Common myeloid progenitor, CD34-positive (primary cell): Measurements from ENCODE around the gene PEAK1.

Source experiments
- CTCF ChIA-PET: fragments of 350-600 bp; sonication (Branson Sonifier 250); formaldehyde crosslinking; loops from one replicate; lab custom pipeline; 2021; ENCODE audit warnings: antibody characterized with exemption; lab: Charles Lee
- POLR2A ChIA-PET: fragments of 350-600 bp; sonication (Branson Sonifier 250); formaldehyde crosslinking; loops from one replicate; lab custom pipeline; 2021; ENCODE audit warnings: antibody characterized with exemption; lab: Charles Lee
- DNase-seq, 3 donors: peaks; one replicate each; pipeline versions ENCODE4 v3.0.0 to v3.0.0-alpha.2; 2013
- H3K27ac ChIP-seq, 2 experiments: 1 replicate in 1 of 2; 2 replicates in 1 of 2; pipeline ENCODE4 v1.7.0; 2013; ENCODE audit warnings: inconsistent platforms in 2 of 2, low read length in 2 of 2, mild to moderate bottlenecking in 2 of 2, low read depth in 1 of 2, moderate library complexity in 1 of 2; ENCODE audit not compliant: severe bottlenecking in 2 of 2, insufficient read depth in 1 of 2, poor library complexity in 1 of 2
- H3K27me3 ChIP-seq, 5 experiments: replicated peaks in 2 of 5; 1 replicate in 3 of 5; 2 replicates in 2 of 5; pipeline versions ENCODE4 v1.6.1 to v1.7.0; 2013; ENCODE audit warnings: low read length in 4 of 5, mild to moderate bottlenecking in 2 of 5, moderate library complexity in 2 of 5, inconsistent platforms in 1 of 5; ENCODE audit not compliant: insufficient read depth in 5 of 5, control insufficient read depth in 4 of 5
- H3K36me3 ChIP-seq, 4 experiments: 1 replicate in 2 of 4; 2 replicates in 2 of 4; pipeline versions ENCODE4 v1.6.1 to v1.7.0; 2013; ENCODE audit warnings: low read length in 3 of 4, control low read depth in 1 of 4, mild to moderate bottlenecking in 1 of 4; ENCODE audit not compliant: control insufficient read depth in 4 of 4, insufficient read depth in 4 of 4
- H3K4me1 ChIP-seq, 4 experiments: 1 replicate in 3 of 4; 2 replicates in 1 of 4; pipeline versions ENCODE4 v1.6.1 to v1.7.1; 2013; ENCODE audit warnings: low read length in 3 of 4, mild to moderate bottlenecking in 3 of 4, control low read depth in 1 of 4, inconsistent platforms in 1 of 4, moderate library complexity in 1 of 4; ENCODE audit not compliant: control insufficient read depth in 4 of 4, insufficient read depth in 4 of 4; ENCODE audit errors: control extremely low read depth in 1 of 4
- H3K4me3 ChIP-seq, 7 experiments: 1 replicate in 4 of 7; 2 replicates in 3 of 7; pipeline versions ENCODE4 v1.5.1 to v1.7.0; 2013; ENCODE audit warnings: mild to moderate bottlenecking in 7 of 7, low read length in 6 of 7, moderate library complexity in 6 of 7, inconsistent platforms in 2 of 7, low read depth in 2 of 7, control low read depth in 1 of 7; ENCODE audit not compliant: insufficient read depth in 4 of 7, control insufficient read depth in 1 of 7; ENCODE audit errors: extremely low read depth in 1 of 7
- H3K9me3 ChIP-seq, 5 experiments: 1 replicate in 4 of 5; 2 replicates in 1 of 5; pipeline versions ENCODE4 v1.6.1 to v1.7.1; 2013; ENCODE audit warnings: low read length in 4 of 5, mild to moderate bottlenecking in 2 of 5, inconsistent platforms in 1 of 5, low read depth in 1 of 5, moderate library complexity in 1 of 5; ENCODE audit not compliant: control insufficient read depth in 4 of 5, insufficient read depth in 2 of 5; ENCODE audit errors: control extremely low read depth in 1 of 5
- WGBS: methylation state at CpG from one replicate; pipeline ENCODE4 v1.1.5; 2013; ENCODE audit not compliant: insufficient coverage; 5-methylcytosine and 5-hydroxymethylcytosine counted together

PEAK1 gene

DNA sequence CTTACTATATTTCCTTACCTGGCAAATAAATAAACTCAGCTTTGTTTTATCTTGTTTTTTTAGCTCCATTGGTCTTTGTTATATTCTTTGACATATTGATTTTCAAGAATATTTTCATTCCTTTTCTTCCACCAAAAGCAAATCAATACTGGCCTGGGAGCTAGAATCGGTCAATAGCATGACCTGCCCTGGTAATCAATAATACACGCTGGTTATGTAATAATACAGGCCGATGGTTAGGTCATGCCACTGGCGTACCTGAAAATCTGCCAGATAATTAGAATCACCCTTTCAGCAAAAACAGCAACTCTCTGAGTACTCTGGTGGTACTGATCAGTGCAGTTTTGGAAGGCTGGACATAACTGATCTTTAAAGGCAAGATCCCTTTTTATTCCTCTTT, 39.9 kb downstream of the PEAK1 start:
- Histone ChIP-seq H3K27me3 (no peaks in the 10 kb centered on the region), H3K9me3 (no peaks in the 10 kb centered on the region), H3K36me3 (no peaks in the 10 kb centered on the region), H3K27ac (no peak overlapping the region), H3K4me3 (no peak overlapping the region), H3K4me1 (peaks cover 0 to 3% (median 0%) of the 10 kb centered on the region in 4 experiments)
- CTCF ChIA-PET = no interaction called here
- POLR2A ChIA-PET = no interaction called here
- 98% methylated on average over 4 of the region's 4 CpGs for WGBS
- no peak for DNase-seq

DNA sequence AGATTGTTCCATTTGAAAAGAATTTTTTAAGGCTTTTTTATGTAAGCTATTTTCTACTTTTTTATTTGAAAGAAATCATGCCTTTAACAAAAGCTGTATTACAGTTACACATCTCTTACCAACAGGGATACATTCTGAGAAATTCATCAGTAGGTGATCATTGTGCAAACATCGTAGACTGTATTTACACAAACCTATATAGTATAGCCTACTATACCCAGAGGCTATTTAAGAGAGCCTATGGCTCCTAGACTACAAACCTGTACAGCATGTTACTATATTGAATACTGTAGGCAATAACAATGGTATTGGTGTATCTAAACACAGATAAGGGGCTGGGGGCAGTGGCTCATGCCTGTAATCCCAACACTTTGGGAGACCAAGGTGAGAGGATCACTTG, 43.1 kb downstream of the PEAK1 start:
- H3K4me1 ChIP-seq = no peaks in the 10 kb centered on the region
- no peaks in the 10 kb centered on the region for H3K9me3 ChIP-seq
- DNase-seq = no peak
- ChIA-PET POLR2A (no interaction called here), CTCF (no interaction called here)
- H3K4me3 ChIP-seq = no peak overlapping the region
- H3K27me3 ChIP-seq = no peaks in the 10 kb centered on the region
- H3K36me3 ChIP-seq = no peaks in the 10 kb centered on the region
- no CpG with 5 or more reads among the region's 1 CpG for WGBS
- H3K27ac ChIP-seq = no peak overlapping the region

DNA sequence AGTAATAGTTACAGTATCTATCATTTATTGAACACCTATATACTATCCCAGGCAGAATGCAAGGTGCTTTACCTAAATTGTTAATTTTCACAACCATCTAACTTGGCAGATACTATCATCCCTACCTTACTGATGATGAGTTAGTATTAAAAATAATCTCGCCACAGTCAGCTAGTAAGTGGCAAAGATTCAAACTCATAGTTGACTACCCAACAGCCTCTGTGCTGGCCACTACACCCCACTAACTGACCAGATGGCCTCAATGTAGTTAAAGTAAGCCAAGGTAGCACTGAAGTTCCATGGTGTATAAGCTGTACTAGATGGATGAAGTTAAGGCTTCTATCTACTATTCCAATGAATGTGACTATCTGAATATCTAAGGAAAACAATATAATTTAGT, 44.8 kb downstream of the PEAK1 start:
- CTCF ChIA-PET = no interaction called here
- POLR2A ChIA-PET = interaction anchor here (0.7 kb wide), 1 partner anchor 1310 kb away, joined by 3 read pairs; no protein-coding TSS in a partner anchor

DNA sequence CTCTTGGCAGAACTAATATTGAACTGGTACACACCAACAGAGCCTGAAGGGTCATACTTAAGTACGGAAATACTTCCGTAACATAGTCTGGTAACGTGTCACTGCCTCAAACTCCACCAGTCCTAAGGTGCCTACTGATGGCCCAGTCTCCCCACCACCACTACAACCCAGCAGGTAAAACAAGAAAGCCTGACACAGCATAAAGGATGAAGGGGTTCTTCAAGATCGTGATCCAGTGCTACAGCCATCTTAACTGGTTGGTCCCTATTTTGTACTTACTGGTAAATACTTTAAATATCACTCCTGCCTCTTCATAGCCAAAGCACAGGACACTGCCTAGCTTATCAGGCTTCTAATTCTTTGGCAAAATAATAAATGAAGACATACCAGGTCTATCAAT, 46.5 kb downstream of the PEAK1 start:
- Histone ChIP-seq H3K27ac (no peak overlapping the region), H3K36me3 (no peaks in the 10 kb centered on the region), H3K4me1 (no peaks in the 10 kb centered on the region), H3K4me3 (no peak overlapping the region), H3K27me3 (no peaks in the 10 kb centered on the region), H3K9me3 (no peaks in the 10 kb centered on the region)
- CTCF ChIA-PET = no interaction called here
- no peak for DNase-seq
- POLR2A ChIA-PET = no interaction called here
- WGBS = 100% methylated on average over 3 of the region's 4 CpGs

More for the DNA sequence above, 44.8 kb downstream of the PEAK1 start:
- no peaks in the 10 kb centered on the region for H3K9me3 ChIP-seq
- no peaks in the 10 kb centered on the region for H3K4me1 ChIP-seq
- H3K27ac ChIP-seq = no peak overlapping the region
- WGBS = no CpG with 5 or more reads among the region's 1 CpG
- H3K4me3 ChIP-seq = no peak overlapping the region
- no peak for DNase-seq
- no peaks in the 10 kb centered on the region for H3K36me3 ChIP-seq
- H3K27me3 ChIP-seq = no peaks in the 10 kb centered on the region

DNA sequence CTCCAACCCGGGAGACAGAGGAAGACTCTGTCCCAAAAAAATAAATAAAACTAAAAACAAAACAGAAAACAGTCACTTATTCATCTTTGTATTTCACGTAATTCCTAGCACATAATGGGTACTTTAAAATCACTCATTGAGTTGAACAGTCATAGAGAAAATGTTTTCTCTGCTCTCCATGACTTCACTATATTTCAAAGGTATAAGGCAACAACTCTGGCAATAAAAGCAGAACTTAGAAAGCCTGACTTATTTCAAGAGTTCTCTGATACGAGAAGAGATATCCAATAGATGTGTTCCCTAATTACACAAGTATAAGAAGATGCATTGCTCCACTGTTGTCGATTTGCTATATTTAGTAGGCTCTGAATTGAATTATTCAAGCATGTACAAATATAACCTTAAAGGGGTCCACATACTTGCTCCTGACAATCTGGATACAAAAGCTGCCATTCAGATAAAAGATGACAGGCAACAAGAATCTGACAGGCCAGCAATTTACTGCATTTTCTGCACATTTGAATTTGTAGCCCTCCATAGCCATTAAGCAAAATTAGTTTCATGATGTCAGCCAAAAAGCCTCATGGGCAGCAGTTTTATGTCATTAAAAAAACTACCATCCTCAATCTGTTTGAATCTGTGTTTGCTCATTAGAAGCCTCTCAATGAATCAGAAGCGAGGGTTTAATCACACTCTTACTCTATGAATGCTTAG, 47.9 kb downstream of the PEAK1 start:
- Histone ChIP-seq H3K4me1 (no peaks in the 10 kb centered on the region), H3K4me3 (no peak overlapping the region), H3K27ac (no peak overlapping the region), H3K36me3 (no peaks in the 10 kb centered on the region), H3K27me3 (no peaks in the 10 kb centered on the region), H3K9me3 (no peaks in the 10 kb centered on the region)
- DNase-seq = no peak
- ChIA-PET POLR2A (no interaction called here), CTCF (no interaction called here)
- 100% methylated on average over 3 of the region's 5 CpGs for WGBS

DNA sequence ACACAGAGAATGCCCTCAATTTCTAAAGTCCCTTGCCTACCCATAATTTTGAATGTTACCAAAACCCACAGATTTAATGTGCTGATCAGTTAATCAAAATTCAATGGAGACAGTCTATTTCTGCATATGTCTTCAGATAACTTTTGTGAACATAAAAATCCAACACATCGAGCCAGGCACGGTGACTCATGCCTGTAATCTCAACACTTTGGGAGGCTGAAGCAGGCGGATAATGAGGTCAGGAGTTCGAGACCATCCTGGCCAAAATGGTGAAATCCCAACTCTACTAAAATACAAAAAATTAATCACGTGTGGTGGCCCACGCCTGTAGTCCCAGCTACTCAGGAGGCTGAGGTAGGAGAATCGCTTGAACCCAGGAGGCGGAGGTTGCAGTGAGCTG, 49.3 kb downstream of the PEAK1 start:
- POLR2A ChIA-PET = no interaction called here
- 100% methylated on average over 2 of the region's 8 CpGs for WGBS
- DNase-seq = no peak

DNA sequence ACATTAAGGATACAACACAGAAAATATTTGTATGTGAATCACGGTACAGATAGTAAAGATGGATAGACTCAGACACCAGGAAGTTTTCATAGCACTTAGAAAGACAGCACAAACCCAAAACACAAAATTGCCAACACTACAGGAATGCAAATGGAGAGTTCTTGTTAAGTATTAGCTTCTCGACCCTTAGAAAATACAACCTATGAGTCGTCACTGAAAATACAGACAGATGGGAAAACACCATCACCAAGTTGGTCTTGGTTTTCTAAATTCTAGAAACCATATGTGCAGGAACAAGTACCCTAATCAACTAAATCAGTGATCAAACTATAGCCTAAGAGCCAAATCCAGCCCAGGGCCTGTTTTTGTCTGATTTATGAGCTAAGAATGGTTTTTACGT, 50.7 kb downstream of the PEAK1 start:
- Histone ChIP-seq H3K27ac (no peak overlapping the region), H3K36me3 (no peaks in the 10 kb centered on the region), H3K4me1 (no peaks in the 10 kb centered on the region), H3K4me3 (no peak overlapping the region), H3K9me3 (no peaks in the 10 kb centered on the region), H3K27me3 (no peaks in the 10 kb centered on the region)
- ChIA-PET POLR2A (no interaction called here), CTCF (no interaction called here)
- no CpG with 5 or more reads among the region's 4 CpGs for WGBS
- DNase-seq = no peak

More for the DNA sequence above, 49.3 kb downstream of the PEAK1 start:
- no peaks in the 10 kb centered on the region for H3K27me3 ChIP-seq
- no peaks in the 10 kb centered on the region for H3K9me3 ChIP-seq
- no peaks in the 10 kb centered on the region for H3K4me1 ChIP-seq
- no peaks in the 10 kb centered on the region for H3K36me3 ChIP-seq
- CTCF ChIA-PET = no interaction called here
- H3K4me3 ChIP-seq = no peak overlapping the region
- no peak overlapping the region for H3K27ac ChIP-seq
